Measurements from ENCODE around the gene SPRY4.
"Not testable (repeated sequence)": the region's sequence is repeated elsewhere in the genome, so short reads cannot be mapped to it uniquely, and the experiment has no call there.

The SPRY4 gene

DNA sequence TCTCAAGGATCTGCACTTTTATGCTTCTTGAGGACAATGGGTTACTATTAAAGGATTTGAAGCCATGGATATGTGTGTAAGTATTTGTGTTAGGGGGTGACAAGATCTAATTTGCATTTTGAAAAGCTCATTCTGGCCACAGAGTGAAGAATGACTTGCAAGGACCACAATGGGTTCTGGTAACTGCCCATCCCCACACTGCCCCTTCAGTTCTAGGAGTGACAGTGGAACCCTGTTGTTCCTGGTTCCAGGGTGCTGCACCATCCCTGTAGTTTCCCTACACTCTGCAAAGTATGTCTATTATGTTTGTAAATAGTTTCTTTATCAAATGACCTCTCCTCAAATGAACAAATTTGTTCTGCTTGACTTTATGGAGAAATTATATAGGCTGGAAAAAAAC lies 9.7 kb upstream of the SPRY4 start:
- no peak for DNase-seq (ENCODE audit: low read depth in 2 of 2)

DNA sequence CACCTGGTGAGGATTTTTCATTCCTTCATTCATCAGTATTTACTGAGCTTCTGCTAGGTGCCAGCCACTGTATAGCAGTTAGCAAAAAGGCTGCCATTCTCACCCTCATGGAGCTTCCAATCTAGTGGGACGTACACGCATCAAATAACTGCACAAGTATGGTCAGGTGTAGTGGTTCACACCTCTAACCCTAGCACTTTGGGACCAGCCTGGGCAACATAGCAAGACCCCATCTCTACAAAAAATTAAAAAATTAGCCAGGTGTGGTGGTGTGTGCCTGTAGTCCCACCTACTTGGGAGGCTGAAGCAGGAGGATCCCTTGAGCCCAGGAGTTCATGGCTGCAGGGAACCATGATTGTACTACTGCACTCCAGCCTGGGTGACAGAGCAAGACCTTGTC lies 8.9 kb upstream of the SPRY4 start:
- not testable (repeated sequence) for DNase-seq (ENCODE audit: low read depth in 2 of 2)

DNA sequence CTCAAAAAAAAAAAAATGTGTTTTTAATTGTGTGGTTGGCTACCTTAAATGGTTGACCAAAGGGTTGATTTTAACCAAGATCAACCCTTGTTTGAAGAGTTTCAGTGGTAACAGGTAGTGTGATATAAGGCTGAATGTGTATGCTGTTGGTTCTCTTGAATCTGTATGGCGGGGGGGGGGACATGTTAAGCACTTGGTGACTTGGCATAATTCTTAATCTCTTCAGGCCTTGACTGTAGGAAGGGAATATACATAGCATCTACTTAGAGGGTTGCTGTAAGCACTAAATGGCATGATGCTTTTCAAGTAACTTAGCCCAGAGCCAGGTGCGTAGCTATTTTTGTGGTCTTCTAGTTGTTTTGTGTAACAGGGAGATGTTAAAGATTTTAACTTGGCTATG lies 5.6 kb upstream of the SPRY4 start:
- DNase-seq (ENCODE audit: low read depth in 2 of 2), result no peak

DNA sequence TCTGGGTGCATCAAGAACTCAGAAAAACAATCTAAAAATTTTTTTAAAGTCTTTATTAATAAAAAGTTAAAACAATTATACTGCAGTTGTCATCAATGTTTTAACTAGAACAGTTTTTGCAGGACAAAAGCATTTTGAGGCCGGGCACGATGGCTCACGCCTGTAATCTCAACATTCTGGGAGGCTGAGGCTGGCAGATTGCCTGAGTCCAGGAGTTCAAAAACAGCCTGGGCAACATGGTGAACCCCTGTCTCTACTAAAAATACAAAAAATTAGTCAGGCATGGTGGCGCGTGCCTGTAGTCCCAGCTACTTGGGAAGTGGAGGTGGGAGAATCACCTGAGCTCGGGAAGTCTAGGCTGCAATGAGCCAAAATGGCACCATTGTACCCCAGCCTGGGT lies 5.2 kb upstream of the SPRY4 start:
- no peak for DNase-seq (ENCODE audit: low read depth in 2 of 2)

DNA sequence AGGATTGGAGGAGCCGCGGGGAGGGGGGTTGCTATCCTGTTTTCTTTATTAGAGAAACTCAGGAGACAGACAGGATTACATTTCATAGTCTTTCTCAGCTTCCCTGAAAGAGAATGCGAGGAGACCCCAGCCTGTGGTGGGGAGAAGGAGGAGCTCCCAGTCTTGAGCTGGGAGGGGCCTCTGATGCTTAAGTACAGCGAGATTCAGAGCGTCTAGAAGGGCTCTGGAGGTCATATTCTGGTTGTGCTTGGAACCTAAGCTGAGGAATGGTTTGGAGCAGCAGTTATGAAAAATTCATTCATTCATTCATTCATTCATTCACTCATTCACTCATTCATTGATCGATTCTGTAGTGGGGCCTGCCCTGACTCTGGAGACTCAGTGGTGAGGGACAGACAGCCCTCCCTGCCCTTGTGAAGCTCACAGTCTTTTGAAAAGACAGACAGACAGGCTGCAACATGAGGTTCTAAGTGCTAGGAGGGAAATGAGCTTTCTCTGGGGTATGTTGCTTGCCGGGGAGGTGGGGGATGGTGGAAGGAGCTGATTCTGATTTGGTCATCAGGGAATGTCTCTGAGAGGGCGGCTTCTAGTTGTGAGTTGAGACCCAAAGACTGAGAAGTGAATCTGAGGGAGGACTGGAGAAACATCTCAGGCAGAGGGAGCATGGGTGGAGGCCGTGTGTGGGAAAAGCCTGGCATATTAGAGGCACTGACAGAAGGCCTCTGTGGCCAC lies 2.5 kb upstream of the SPRY4 start:
- DNase-seq (ENCODE audit: low read depth in 2 of 2), result no peak

DNA sequence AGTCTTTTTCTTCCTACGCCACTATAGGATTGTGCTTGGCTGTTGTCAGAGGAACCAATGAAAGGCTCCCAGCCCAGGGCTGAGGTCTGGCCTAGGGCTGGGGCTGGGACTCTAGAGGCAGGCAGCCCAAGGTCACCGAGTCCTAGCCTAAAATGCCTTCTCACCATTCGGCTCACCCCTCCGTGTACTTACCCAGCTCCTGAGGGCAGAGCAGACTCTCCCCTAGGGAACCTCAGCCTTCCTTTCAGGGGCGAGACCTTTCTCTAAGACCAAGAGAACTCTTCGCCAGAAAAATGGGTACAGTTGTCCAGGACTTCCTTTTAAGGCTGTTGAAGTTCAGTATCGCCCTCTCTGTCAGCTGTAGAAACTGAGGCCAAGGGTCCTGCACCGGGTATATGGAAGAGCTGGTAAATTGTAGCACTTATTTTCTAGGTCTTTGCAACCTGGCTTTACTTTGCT lies 1.7 kb upstream of the SPRY4 start:
- DNase-seq (ENCODE audit: low read depth in 2 of 2), result no peak

DNA sequence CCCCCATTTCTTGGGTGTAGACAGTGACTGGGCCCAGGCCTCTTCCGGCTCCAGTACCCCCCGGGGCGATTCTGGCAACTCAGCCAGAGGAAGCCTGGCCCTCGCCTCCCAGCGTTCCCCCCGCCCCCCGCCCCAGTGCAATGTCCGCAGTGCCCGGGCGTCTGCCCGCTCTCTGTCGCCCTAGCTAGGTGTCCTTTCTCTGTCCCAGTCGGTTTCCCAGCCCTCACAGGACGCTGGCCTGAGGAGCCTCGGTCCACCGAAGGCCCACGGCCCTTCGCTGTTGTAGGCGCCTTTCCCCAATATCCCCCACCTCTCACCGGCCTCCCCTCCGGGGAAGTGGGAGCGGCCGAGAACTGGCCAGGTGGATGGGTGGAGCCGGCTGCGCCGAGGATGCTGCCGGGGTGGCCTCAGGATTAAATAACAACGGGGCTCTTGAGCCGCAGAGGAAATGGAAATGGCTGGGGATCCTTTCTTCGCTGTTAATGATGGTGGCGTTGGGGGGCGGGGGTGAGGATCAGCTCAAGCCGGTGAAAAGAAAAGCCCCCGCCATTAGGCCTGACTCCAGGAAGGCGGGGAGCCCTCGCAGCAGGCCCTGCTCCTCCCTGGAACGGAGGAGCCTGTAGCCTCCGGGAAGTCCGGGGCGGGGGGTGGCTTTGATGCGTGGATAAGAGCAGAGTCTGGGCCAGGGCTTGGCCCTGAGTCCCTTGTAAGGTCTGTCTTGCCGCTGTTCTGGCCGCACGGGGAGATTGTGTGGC lies 1.1 kb upstream of the SPRY4 start:
- peak in 1 of 2 experiments; percentile 32 for DNase-seq (ENCODE audit: low read depth in 2 of 2)

DNA sequence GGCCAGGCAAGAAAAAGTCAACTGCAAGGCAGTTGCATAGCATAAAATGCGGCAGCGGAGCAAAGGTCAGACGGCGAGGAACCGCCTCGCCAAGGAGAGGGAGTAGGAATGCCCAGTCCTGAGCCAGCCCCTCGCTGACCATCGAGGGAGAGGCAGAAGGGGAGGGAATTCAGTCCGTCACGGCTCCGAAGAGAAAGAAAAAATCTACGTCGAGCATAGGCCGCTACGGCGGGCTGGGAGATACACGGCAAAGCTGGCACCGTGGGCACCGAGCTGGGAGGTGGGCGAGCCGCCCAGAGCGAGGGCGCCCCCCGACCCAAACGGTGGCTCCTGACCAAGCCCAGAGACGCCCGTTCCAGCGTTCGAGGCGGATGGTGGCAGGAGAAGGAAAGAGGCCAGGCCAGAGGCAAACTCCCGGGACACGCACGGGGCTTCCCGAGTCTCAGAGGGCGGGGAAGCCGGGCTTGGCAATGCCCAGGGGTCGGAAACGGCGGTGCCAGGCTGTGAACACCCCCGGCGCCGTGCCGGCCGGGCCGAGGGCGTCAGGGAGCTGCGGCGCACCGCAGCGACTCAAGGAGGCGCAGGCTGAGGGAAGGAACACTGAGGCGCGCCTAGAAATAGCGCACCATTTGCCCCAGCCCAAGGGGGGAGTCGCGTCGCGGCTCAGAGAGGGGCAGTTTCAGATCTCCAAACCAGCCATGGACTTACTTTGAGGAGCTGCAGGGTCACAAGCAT lies 518 bp downstream of the SPRY4 start:
- no peak for DNase-seq (ENCODE audit: low read depth in 2 of 2)

DNA sequence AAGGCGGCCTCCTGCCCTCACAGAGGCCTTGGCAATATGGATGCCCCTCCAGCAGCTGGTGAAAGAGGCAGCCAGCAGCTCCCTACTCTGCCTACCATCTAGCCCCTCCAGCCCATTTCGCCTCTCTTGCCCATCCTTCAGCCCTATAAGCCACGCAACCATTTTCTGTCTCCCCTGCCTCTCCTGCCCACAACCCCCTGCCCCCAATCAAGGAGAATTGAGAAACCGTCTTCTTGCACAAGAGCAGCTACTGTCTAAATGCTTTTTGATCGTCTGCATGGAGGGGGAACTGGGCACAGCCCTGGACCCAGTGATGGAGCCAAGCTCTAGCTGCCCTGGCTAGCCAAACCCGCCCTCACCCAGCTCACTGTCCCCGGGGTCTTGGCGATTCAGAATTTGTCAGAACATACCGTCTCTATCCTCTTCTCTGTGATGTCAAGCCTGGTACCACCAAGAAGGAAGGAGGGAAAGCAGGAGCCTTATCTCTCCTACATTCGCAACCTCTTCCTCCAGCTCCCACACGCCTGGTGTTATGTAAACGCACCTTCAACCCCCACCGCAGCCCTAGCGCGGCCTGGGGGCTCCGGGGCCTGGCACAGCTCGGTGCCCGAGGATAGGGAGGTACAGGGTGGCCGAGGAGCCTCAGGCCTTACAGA lies 1.2 kb downstream of the SPRY4 start:
- no peak for DNase-seq (ENCODE audit: low read depth in 2 of 2)

DNA sequence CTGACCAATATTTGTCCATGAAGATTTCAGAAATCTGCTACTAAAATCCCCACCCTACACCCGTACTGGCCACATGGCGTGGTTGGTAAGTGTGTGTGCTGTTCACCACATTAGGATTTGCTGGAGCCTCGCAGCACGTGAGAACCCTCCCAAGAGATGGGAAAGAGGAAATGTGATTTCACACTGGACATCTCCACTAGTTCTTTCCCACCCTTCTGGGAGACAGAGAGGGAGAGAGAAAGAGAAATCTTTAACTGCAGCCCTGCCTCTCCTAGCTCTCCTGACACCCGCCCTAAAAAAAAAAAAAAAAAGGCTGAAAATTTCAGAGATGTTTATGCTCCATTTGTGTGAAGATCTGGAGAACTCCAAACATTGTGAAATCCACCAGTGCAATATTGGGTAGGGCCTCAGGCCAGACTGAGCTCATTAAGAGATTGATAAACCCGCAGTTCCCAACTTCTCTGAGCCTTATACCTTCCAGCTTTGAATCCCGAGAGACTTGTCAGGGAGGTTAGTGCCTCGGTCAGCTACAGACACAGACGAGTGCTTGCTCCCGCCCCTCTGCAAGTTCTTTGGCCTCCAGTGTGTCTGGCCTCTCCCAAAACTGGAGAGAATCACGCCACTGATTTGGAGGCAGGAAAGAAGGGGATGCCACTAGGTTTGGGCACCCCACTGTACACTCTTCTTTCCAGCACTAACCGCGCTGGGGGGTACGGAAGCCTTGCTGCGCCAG lies 1.9 kb downstream of the SPRY4 start:
- no peak for DNase-seq (ENCODE audit: low read depth in 2 of 2)

- DNase-seq (ENCODE audit: low read depth in 2 of 2), result no peak
These were observed 2.4 kb downstream of the SPRY4 start for GRCh38 chr5:142322403-142322746.

GRCh38 chr5:142320851-142321560 lies 3.8 kb downstream of the SPRY4 start:
- no peak for DNase-seq (ENCODE audit: low read depth in 2 of 2)

DNA sequence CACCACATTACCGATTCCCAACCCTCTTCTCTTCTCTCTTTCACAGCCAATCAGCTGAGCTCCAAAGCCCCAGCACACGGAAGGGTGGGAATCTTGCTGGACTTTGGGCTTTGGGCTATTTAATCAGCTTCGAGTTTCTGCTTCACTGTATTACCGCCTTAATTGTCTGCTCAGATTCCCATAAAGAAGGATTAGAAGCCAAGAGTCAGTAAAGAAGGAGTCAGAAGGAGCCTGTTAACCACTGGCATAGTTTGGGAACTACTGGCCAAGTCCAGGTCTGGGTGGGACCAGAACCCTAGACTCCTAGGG lies 4.4 kb downstream of the SPRY4 start:
- no peak for DNase-seq (ENCODE audit: low read depth in 2 of 2)

DNA sequence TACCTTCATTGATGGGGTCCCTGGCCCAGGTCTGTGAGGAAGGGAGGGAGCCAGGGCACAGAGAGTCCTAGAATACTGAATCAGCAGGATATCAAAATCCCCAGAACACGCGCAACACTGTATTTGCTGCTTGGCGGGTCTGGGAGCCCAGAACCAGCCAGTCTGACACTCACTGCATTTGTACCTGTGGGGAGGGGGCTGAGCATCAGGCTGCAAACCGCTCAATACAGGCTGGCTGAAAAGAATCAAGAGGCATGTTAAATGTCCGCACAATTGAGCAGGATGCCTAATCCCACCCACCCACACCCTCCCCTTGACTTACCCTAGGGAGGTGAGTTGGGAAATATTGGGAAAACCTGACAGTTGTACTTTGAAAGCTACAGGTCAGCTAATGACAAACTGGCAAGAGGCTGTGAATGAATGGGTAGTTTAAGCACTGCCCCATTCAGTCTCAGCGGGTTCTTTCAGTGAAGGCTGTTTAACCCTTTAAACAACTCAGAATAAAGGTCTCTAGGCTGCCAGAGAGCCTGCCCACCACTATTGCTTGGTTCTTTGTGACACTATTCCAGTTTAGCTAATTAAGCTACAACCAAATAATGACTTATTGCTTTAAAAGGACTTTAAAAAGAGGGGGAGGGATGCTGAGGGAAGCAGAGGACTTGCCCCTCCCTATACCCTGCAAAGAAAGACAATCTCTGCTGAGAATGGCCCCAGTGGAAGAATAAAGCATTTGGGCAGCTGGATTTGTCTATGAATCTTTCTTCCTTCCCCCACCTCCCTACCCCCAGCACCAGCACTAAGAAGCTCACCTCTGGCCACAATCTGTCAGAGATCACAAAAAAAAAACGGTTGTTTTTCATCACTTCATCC lies 5.0 kb downstream of the SPRY4 start:
- DNase-seq (ENCODE audit: low read depth in 2 of 2), result no peak

- no peak for DNase-seq (ENCODE audit: low read depth in 2 of 2)
These were observed 5.7 kb downstream of the SPRY4 start for GRCh38 chr5:142319105-142319504.

DNA sequence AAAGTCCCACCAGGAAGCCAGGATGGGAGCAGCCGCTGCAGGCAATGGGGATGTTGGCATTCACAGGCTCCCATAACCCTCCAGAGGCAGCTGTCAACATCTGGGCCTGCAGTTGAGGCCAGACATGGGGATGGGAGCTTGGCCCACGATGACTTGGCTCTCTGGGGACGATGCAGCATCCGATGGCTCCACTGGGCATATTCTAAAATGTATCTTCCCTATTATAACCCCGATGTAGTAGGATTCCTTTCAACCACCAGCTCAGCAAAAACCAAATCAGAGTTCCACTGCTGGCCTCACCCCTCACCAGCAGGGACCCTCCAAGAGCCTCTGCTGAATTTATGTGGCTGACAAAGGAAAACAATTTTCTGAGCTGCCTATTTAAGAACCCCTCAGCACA lies 7.1 kb downstream of the SPRY4 start:
- DNase-seq (ENCODE audit: low read depth in 2 of 2), result no peak

GRCh38 chr5:142317173-142317572 lies 7.6 kb downstream of the SPRY4 start:
- DNase-seq (ENCODE audit: low read depth in 2 of 2), result no peak

DNA sequence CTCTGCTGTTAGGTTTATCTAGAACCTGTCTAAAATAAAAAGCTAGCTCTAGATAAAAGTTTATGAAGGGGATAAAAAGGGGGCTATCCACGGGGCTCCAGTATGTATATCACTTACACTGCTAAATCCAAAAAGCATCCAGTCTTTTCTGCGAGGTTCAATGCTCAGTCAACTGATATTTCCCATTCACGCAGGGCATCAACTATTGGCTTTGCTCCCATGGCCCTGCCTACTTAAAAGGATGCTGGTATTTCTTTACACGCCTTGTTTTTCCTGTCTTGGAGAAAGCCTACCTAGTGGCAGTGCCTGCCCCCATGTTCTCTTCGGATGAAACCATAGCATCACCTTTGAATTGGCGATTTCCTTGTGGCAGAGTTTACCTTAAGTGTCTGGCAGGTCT lies 8.1 kb downstream of the SPRY4 start:
- no peak for DNase-seq (ENCODE audit: low read depth in 2 of 2)

DNA sequence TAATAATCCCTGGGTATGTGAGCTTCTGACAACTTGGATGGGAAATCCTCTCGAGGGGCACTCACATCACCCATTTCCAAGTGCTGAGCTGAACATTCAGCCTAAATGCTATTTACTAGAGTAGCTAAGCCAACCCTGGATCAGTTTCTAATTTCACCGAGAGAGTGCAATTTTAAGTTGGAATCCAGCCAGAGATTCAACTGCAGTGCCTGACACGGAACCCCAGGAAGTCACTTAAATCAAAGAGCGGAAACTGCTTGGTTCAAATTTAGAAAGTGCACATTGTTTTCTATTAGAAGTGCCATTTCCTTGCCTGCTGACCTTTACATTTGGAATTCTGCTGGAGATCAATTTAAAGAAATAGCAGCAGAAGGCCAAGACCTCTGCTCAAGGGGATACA lies 8.8 kb downstream of the SPRY4 start:
- no peak for DNase-seq (ENCODE audit: low read depth in 2 of 2)

All from stimulated activated CD4-positive, alpha-beta T cell treated with anti-CD3 and anti-CD28 coated beads, Interleukin-12 subunit alpha, Interleukin-12 subunit beta, amount 100 ng/mL, for 24 hours (primary cell).